ENCODE results near the gene P4HB. TPM values are rescaled to one million over a fixed set of nuclear protein-coding genes. Genes with fewer than 3 reads are reported as not detected.
"Not testable (repeated sequence)": the region's sequence is repeated elsewhere in the genome, so short reads cannot be mapped to it uniquely, and the experiment has no call there.

The P4HB gene
- total and polyA plus RNA-seq, 12 donors, result 546 to 2,717 (median 934) TPM

GRCh38 chr17:81840826-81841778 is 19.2 kb downstream of the P4HB start:
- peaks cover 0 to 30% of the 10 kb centered on the region in 2 donors for H3K36me3 ChIP-seq (replicated peaks in 1 of 2)
- TF ChIP-seq, protein P1, sequence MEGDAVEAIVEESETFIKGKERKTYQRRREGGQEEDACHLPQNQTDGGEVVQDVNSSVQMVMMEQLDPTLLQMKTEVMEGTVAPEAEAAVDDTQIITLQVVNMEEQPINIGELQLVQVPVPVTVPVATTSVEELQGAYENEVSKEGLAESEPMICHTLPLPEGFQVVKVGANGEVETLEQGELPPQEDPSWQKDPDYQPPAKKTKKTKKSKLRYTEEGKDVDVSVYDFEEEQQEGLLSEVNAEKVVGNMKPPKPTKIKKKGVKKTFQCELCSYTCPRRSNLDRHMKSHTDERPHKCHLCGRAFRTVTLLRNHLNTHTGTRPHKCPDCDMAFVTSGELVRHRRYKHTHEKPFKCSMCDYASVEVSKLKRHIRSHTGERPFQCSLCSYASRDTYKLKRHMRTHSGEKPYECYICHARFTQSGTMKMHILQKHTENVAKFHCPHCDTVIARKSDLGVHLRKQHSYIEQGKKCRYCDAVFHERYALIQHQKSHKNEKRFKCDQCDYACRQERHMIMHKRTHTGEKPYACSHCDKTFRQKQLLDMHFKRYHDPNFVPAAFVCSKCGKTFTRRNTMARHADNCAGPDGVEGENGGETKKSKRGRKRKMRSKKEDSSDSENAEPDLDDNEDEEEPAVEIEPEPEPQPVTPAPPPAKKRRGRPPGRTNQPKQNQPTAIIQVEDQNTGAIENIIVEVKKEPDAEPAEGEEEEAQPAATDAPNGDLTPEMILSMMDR (IDR thresholded peaks at IDR 0.05), result no peak
- TF ChIP-seq POLR2A (IDR thresholded peaks at IDR 0.05), result no peak
- H3K4me3 ChIP-seq, result no peak overlapping the region
- intact Hi-C loops (cut with DNase I), result no loop called here
- peak overlapping the region in 3 of 5 donors; percentile 13 to 89 (median 21) for H3K27ac ChIP-seq
- H3K4me1 ChIP-seq (replicated peaks in 1 of 2), result peaks cover 4 to 26% of the 10 kb centered on the region in 2 donors
- WGBS, 4 donors, result 55 to 75% (median 65%) methylated on average over 15 to 40 of the region's 40 CpGs
- no peaks in the 10 kb centered on the region for H3K27me3 ChIP-seq
- H3K9me3 ChIP-seq (replicated peaks in 1 of 3), result no peaks in the 10 kb centered on the region
- DNase-seq, result peak in 5 of 7 donors; percentile 48 to 69 (median 53)

GRCh38 chr17:81840059-81840458 is 20.3 kb downstream of the P4HB start:
- H3K27ac ChIP-seq; intact Hi-C loops (cut with DNase I); H3K4me3 ChIP-seq; DNase-seq; H3K27me3 ChIP-seq; H3K9me3 ChIP-seq (replicated peaks in 1 of 3): not testable (repeated sequence)
- peaks cover 0 to 20% of the 10 kb centered on the region in 2 donors for H3K36me3 ChIP-seq (replicated peaks in 1 of 2)
- 89 to 95% (median 90%) methylated on average over 5 of the region's 5 CpGs for WGBS, 4 donors
- H3K4me1 ChIP-seq (replicated peaks in 1 of 2), result peaks cover 4 to 26% of the 10 kb centered on the region in 2 donors

DNA sequence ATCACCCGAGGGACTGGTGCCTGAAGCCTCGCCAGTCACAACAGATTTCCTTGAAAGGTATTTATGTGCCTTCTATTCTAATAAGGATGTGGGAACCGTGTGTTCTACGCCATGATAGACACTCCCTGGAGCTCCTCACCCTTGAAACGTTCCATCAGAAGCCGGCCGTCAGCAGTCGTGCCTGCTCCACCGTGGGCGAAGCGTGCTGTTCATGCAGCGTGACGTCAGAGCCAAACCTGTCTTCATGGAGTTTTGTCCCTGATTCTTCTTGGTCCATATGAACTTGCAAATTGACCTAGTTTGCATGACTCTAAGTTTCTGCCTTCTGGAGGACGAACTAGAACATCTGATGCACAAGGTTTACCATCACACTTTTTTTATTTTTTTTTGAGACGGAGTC is 21.0 kb downstream of the P4HB start:
- intact Hi-C loops (cut with DNase I), result no loop called here
- TF ChIP-seq POLR2A (IDR thresholded peaks at IDR 0.05), result no peak
- TF ChIP-seq, protein P1 (IDR thresholded peaks at IDR 0.05), result no peak

GRCh38 chr17:81838753-81839255 is 21.5 kb downstream of the P4HB start:
- Histone ChIP-seq H3K4me1 (replicated peaks in 1 of 2) (peaks cover 8 to 30% of the 10 kb centered on the region in 2 donors), H3K9me3 (replicated peaks in 1 of 3) (no peaks in the 10 kb centered on the region), H3K27me3 (no peaks in the 10 kb centered on the region), H3K36me3 (replicated peaks in 1 of 2) (peaks cover 0 to 7% of the 10 kb centered on the region in 2 donors), H3K4me3 (no peak overlapping the region), H3K27ac (no peak overlapping the region)
- intact Hi-C loops (cut with DNase I), result no loop called here
- TF ChIP-seq, protein P1 (IDR thresholded peaks at IDR 0.05), result no peak
- no peak for TF ChIP-seq POLR2A (IDR thresholded peaks at IDR 0.05)
- 44 to 69% (median 52%) methylated on average over 12 to 17 of the region's 17 CpGs for WGBS, 4 donors
- DNase-seq, result no peak

More for the DNA sequence above, 21.0 kb downstream of the P4HB start:
- Histone ChIP-seq H3K27me3 (no peaks in the 10 kb centered on the region), H3K4me1 (replicated peaks in 1 of 2) (peaks cover 4 to 28% of the 10 kb centered on the region in 2 donors), H3K27ac (no peak overlapping the region), H3K36me3 (replicated peaks in 1 of 2) (peaks cover 0 to 12% of the 10 kb centered on the region in 2 donors), H3K9me3 (replicated peaks in 1 of 3) (no peaks in the 10 kb centered on the region), H3K4me3 (no peak overlapping the region)
- WGBS, 4 donors, result 77 to 91% (median 82%) methylated on average over 13 to 15 of the region's 15 CpGs
- DNase-seq, result no peak
